ENCODE results near the gene TAF11L14.
"Not testable (repeated sequence)": the region's sequence is repeated elsewhere in the genome, so short reads cannot be mapped to it uniquely, and the experiment has no call there.

Gene TAF11L14

GRCh38 chr5:17634160-17634559, at the start of gene TAF11L14:
TSS of gene TAF11L14 (plus strand) at chr5:17634460.
- no peak for TF ChIP-seq CTCF (IDR thresholded peaks at IDR 0.05; ENCODE audit: borderline replicate concordance, insufficient read depth, low read depth, low read length)
- H3K4me3 ChIP-seq (ENCODE audit: low read depth, low read length) = no peak within 1 kb of the TSS

- not testable (repeated sequence) for H3K4me3 ChIP-seq (ENCODE audit: low read depth, low read length)
Observed at GRCh38 chr5:17585658-17586057, 48.6 kb upstream of the TAF11L14 start, which contains the start of gene TAF11L7. TSS of gene TAF11L7 (minus strand) at chr5:17585758.

GRCh38 chr5:17590860-17591259, 43.4 kb upstream of the TAF11L14 start, which contains the start of gene TAF11L8:
TSS of gene TAF11L8 (minus strand) at chr5:17590960.
- not testable (repeated sequence) for H3K4me3 ChIP-seq (ENCODE audit: low read depth, low read length)

GRCh38 chr5:17594255-17594654, 40.0 kb upstream of the TAF11L14 start, which contains the start of gene TAF11L9:
TSS of gene TAF11L9 (minus strand) at chr5:17594394.
- not testable (repeated sequence) for H3K4me3 ChIP-seq (ENCODE audit: low read depth, low read length)

- not testable (repeated sequence) for H3K4me3 ChIP-seq (ENCODE audit: low read depth, low read length)
Observed at GRCh38 chr5:17597728-17598127, 36.5 kb upstream of the TAF11L14 start, which contains the start of gene TAF11L10. TSS of gene TAF11L10 (minus strand) at chr5:17597828.

- H3K4me3 ChIP-seq (ENCODE audit: low read depth, low read length) = not testable (repeated sequence)
Observed at GRCh38 chr5:17603880-17604279, 30.4 kb upstream of the TAF11L14 start, which contains the start of gene TAF11L11. TSS of gene TAF11L11 (plus strand) at chr5:17604183.

- H3K4me3 ChIP-seq (ENCODE audit: low read depth, low read length) = no peak overlapping the region
- TF ChIP-seq CTCF (IDR thresholded peaks at IDR 0.05; ENCODE audit: borderline replicate concordance, insufficient read depth, low read depth, low read length) = no peak
Observed at GRCh38 chr5:17604951-17605350, 29.3 kb upstream of the TAF11L14 start.

GRCh38 chr5:17607461-17607860, 26.8 kb upstream of the TAF11L14 start:
- H3K4me3 ChIP-seq (ENCODE audit: low read depth, low read length) = not testable (repeated sequence)

GRCh38 chr5:17610092-17610491, 24.2 kb upstream of the TAF11L14 start, which contains the start of gene TAF11L12:
TSS of gene TAF11L12 (plus strand) at chr5:17610392.
- H3K4me3 ChIP-seq (ENCODE audit: low read depth, low read length) = not testable (repeated sequence)

GRCh38 chr5:17614872-17615605, 19.2 kb upstream of the TAF11L14 start:
- no peak for TF ChIP-seq CTCF (IDR thresholded peaks at IDR 0.05; ENCODE audit: borderline replicate concordance, insufficient read depth, low read depth, low read length)

GRCh38 chr5:17619354-17619753, 14.9 kb upstream of the TAF11L14 start:
- TF ChIP-seq CTCF (IDR thresholded peaks at IDR 0.05; ENCODE audit: borderline replicate concordance, insufficient read depth, low read depth, low read length) = no peak
- H3K4me3 ChIP-seq (ENCODE audit: low read depth, low read length) = no peak overlapping the region

More at GRCh38 chr5:17614872-17615605, 19.2 kb upstream of the TAF11L14 start:
- H3K4me3 ChIP-seq (ENCODE audit: low read depth, low read length) = no peak overlapping the region

Data from GM12875 (cell line).